Stomach (tissue), 4 donors: ENCODE data around the gene GPC5.
"Not testable (repeated sequence)": the region's sequence is repeated elsewhere in the genome, so short reads cannot be mapped to it uniquely, and the experiment has no call there.

ENCODE experiments used
- CTCF ChIP-seq, 7 experiments: fragments of 450-650 bp in 4 of 7; fragments of 200-600 bp in 3 of 7; sonication (generic) in 3 of 7; IDR thresholded peaks; one replicate each; pipeline ENCODE4 v1.5.1; 2016 to 2019; ENCODE audit warnings: antibody characterized with exemption in 7 of 7, control low read depth in 2 of 7, mild to moderate bottlenecking in 1 of 7
- EP300 ChIP-seq: sonication (generic); formaldehyde crosslinking; IDR thresholded peaks from one replicate; pipeline ENCODE4 v1.6.1; 2017; ENCODE audit warnings: antibody characterized with exemption
- POLR2A ChIP-seq, 4 donors: fragments of 450-650 bp; IDR thresholded peaks; one replicate each; pipeline ENCODE4 v1.6.1; 2016; ENCODE audit warnings: antibody characterized with exemption in 4 of 4, control low read depth in 2 of 4, mild to moderate bottlenecking in 1 of 4, moderate library complexity in 1 of 4
- POLR2AphosphoS5 ChIP-seq, 3 donors: sonication (generic); formaldehyde crosslinking; IDR thresholded peaks; one replicate each; pipeline ENCODE4 v1.6.1; 2016; ENCODE audit warnings: antibody characterized with exemption in 3 of 3

GRCh38 chr13:92482790-92483189, 1084.4 kb downstream of the GPC5 start:
- TF ChIP-seq EP300; POLR2AphosphoS5 (IDR thresholded peaks at IDR 0.05); CTCF (IDR thresholded peaks at IDR 0.05); POLR2A (IDR thresholded peaks at IDR 0.05): not testable (repeated sequence)
